T-helper 1 cell (primary cell): ENCODE measurements around the gene CCNY.

Experiments
- DNase-seq, 5 donors: peaks; one replicate each; pipeline ENCODE4 v3.0.0-alpha.2; 2012 to 2020

The CCNY gene

GRCh38 chr10:35355971-35356724 lies 19.8 kb downstream of the CCNY start:
- DNase-seq, result peak in 1 of 5 donors; percentile 70

- peak in 1 of 5 donors; percentile 34 for DNase-seq
Observed at GRCh38 chr10:35356725-35357092, 20.4 kb downstream of the CCNY start.

GRCh38 chr10:35359056-35359455 lies 22.7 kb downstream of the CCNY start:
- DNase-seq, result no peak

GRCh38 chr10:35359873-35360272 lies 23.6 kb downstream of the CCNY start:
- DNase-seq, result no peak

- no peak for DNase-seq
Observed at GRCh38 chr10:35362701-35363350, 26.5 kb downstream of the CCNY start.

GRCh38 chr10:35363587-35363986 lies 27.3 kb downstream of the CCNY start:
- DNase-seq, result no peak

GRCh38 chr10:35364808-35365207 lies 28.5 kb downstream of the CCNY start:
- no peak for DNase-seq

- no peak for DNase-seq
Observed at GRCh38 chr10:35365994-35366393, 29.7 kb downstream of the CCNY start.

GRCh38 chr10:35367107-35367859 lies 31.0 kb downstream of the CCNY start:
- DNase-seq, result no peak

- DNase-seq, result no peak
Observed at GRCh38 chr10:35367982-35368381, 31.7 kb downstream of the CCNY start.

- no peak for DNase-seq
Observed at GRCh38 chr10:35368485-35369048, 32.3 kb downstream of the CCNY start.

- no peak for DNase-seq
Observed at GRCh38 chr10:35369049-35369611, 32.8 kb downstream of the CCNY start.

GRCh38 chr10:35371731-35372130 lies 35.4 kb downstream of the CCNY start:
- no peak for DNase-seq

GRCh38 chr10:35372329-35372728 lies 36.0 kb downstream of the CCNY start:
- no peak for DNase-seq

- no peak for DNase-seq
Observed at GRCh38 chr10:35375091-35375765, 38.9 kb downstream of the CCNY start.

GRCh38 chr10:35377050-35377728 lies 40.9 kb downstream of the CCNY start:
- peak in 1 of 5 donors; percentile 16 for DNase-seq

- peak in 1 of 5 donors; percentile 8 for DNase-seq
Observed at GRCh38 chr10:35378541-35379210, 42.4 kb downstream of the CCNY start.

- DNase-seq, result peak in 1 of 5 donors; percentile 7
Observed at GRCh38 chr10:35379226-35380137, 43.2 kb downstream of the CCNY start.

GRCh38 chr10:35382096-35382495 lies 45.8 kb downstream of the CCNY start:
- DNase-seq, result no peak

- DNase-seq, result no peak
Observed at GRCh38 chr10:35384265-35384868, 48.1 kb downstream of the CCNY start.
